HL-60 (cell line): ENCODE results near the gene TCP1.

Source experiments
- DNase-seq, 2 experiments: peaks; one replicate each; pipeline ENCODE4 v3.0.0-alpha.2; 2010 to 2020; ENCODE audit warnings: low read depth in 1 of 2, low spot score in 1 of 2
- H3K27ac ChIP-seq: fragments of 250-450 bp; sonication (Bioruptor Pico); replicated peaks from 2 replicates; pipeline ENCODE4 v1.5.1; 2020; ENCODE audit warnings: mild to moderate bottlenecking, moderate library complexity
- H3K27me3 ChIP-seq: fragments of 250-450 bp; sonication (Bioruptor Pico); 2 replicates; pipeline ENCODE4 v1.5.1; 2021; ENCODE audit warnings: mild to moderate bottlenecking, moderate library complexity; ENCODE audit not compliant: insufficient read depth, poor library complexity, severe bottlenecking
- H3K4me3 ChIP-seq: replicated peaks from 2 replicates; pipeline ENCODE4 v1.5.1; 2011; ENCODE audit warnings: mild to moderate bottlenecking, control low read depth, low read length; ENCODE audit not compliant: insufficient read depth
- GABPA ChIP-seq: IDR thresholded peaks from 2 replicates; pipeline ENCODE4 v1.6.1; 2012; ENCODE audit warnings: low read depth
- POLR2AphosphoS5 ChIP-seq: IDR thresholded peaks from 2 replicates; pipeline ENCODE4 v1.6.1; 2012; ENCODE audit warnings: low read depth
- REST ChIP-seq: IDR thresholded peaks from 2 replicates; pipeline ENCODE4 v1.6.1; 2012; ENCODE audit warnings: low read depth; ENCODE audit not compliant: insufficient replicate concordance
- SPI1 ChIP-seq: IDR thresholded peaks from 2 replicates; pipeline ENCODE4 v1.6.1; 2012; ENCODE audit warnings: low read depth, mild to moderate bottlenecking, borderline replicate concordance
- TF ChIP-seq, protein P1 (sequence below): IDR thresholded peaks from one replicate; pipeline ENCODE4 v1.5.1; 2011; ENCODE audit warnings: low read length, control low read depth, inconsistent platforms; ENCODE audit not compliant: insufficient read depth

TCP1 gene

GRCh38 chr6:159769470-159769869, 19.9 kb downstream of the TCP1 start:
- Histone ChIP-seq H3K27me3 (no peaks in the 10 kb centered on the region), H3K4me3 (no peak overlapping the region), H3K27ac (no peak overlapping the region)
- TF ChIP-seq POLR2AphosphoS5 (no peak), GABPA (no peak), REST (no peak), SPI1 (no peak)
- TF ChIP-seq, protein P1, sequence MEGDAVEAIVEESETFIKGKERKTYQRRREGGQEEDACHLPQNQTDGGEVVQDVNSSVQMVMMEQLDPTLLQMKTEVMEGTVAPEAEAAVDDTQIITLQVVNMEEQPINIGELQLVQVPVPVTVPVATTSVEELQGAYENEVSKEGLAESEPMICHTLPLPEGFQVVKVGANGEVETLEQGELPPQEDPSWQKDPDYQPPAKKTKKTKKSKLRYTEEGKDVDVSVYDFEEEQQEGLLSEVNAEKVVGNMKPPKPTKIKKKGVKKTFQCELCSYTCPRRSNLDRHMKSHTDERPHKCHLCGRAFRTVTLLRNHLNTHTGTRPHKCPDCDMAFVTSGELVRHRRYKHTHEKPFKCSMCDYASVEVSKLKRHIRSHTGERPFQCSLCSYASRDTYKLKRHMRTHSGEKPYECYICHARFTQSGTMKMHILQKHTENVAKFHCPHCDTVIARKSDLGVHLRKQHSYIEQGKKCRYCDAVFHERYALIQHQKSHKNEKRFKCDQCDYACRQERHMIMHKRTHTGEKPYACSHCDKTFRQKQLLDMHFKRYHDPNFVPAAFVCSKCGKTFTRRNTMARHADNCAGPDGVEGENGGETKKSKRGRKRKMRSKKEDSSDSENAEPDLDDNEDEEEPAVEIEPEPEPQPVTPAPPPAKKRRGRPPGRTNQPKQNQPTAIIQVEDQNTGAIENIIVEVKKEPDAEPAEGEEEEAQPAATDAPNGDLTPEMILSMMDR = no peak
- DNase-seq = no peak

DNA sequence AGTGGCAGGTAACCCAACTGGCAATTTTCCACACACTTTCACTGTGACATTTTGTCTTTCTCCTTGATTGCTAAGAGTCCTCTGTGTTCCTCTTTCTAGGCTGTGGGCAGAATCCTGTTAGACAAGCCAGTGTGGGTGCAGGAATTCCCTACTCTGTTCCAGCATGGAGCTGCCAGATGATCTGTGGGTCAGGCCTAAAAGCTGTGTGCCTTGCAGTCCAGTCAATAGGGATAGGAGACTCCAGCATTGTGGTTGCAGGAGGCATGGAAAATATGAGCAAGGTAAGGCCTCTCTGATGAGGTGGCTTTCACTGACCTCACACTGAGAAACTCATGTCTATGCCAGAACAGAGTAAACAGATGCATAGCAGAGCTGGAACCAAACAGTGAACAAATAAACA, 22.5 kb downstream of the TCP1 start:
- no peak for DNase-seq
- no peak overlapping the region for H3K4me3 ChIP-seq
- no peak overlapping the region for H3K27ac ChIP-seq
- peak; percentile 14; the same call in 1 of the 2 replicates for TF ChIP-seq SPI1
- no peak for TF ChIP-seq REST
- H3K27me3 ChIP-seq = no peaks in the 10 kb centered on the region

- H3K4me3 ChIP-seq = peak overlapping the region; percentile 94
- H3K27me3 ChIP-seq = no peaks in the 10 kb centered on the region
- no peak for TF ChIP-seq REST
- no peak for TF ChIP-seq SPI1
- TF ChIP-seq, protein P1 = no peak
- no peak for TF ChIP-seq POLR2AphosphoS5
- TF ChIP-seq GABPA = no peak
- peak overlapping the region; percentile 96 for H3K27ac ChIP-seq
- peak in 1 of 2 experiments; percentile 53 for DNase-seq
Measured at GRCh38 chr6:159762681-159763293, 26.6 kb downstream of the TCP1 start.
